K562 (cell line): ENCODE measurements around the gene ONECUT1.

Experiments
- GTF2F1 ChIP-seq: IDR thresholded peaks from 2 replicates; pipeline ENCODE4 v1.6.1; 2011; ENCODE audit warnings: low read depth, low read length, improper control_type of control experiment
- STAG1 ChIP-seq: sonication (generic); formaldehyde crosslinking; IDR thresholded peaks from 2 replicates; pipeline ENCODE4 v1.5.0; 2020; ENCODE audit warnings: missing genetic modification reagents, borderline replicate concordance
- TF ChIP-seq, protein P1 (sequence below): sonication (generic); formaldehyde crosslinking; IDR thresholded peaks from 2 replicates; pipeline ENCODE4 v1.8.0; 2022; ENCODE audit warnings: missing genetic modification reagents, mild to moderate bottlenecking, borderline replicate concordance

GRCh38 chr15:52734329-52734728 is 55.8 kb downstream of the ONECUT1 start:
- TF ChIP-seq, protein P1, sequence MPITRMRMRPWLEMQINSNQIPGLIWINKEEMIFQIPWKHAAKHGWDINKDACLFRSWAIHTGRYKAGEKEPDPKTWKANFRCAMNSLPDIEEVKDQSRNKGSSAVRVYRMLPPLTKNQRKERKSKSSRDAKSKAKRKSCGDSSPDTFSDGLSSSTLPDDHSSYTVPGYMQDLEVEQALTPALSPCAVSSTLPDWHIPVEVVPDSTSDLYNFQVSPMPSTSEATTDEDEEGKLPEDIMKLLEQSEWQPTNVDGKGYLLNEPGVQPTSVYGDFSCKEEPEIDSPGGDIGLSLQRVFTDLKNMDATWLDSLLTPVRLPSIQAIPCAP (CRISPR knock-in tag), result no peak
- no peak for TF ChIP-seq GTF2F1
- TF ChIP-seq STAG1 (CRISPR knock-in tag), result no peak
